Heart right ventricle (tissue), 16 donors: ENCODE data around the gene CNNM2. TPM values are rescaled to one million over a fixed set of nuclear protein-coding genes. Genes with fewer than 3 reads are reported as not detected.

Experiments used
- ATAC-seq, 8 donors: fragments of 200-7000 bp; cut with Tn5 transposase; one replicate each; pipeline ENCODE4 v1.9.1; 2020; ENCODE audit warnings: mild to moderate bottlenecking in 8 of 8, moderate library complexity in 8 of 8, moderate number of reproducible peaks in 1 of 8
- DNase-seq, 2 donors: peaks; one replicate each; pipeline ENCODE4 v3.0.0-alpha.2; 2020
- H3K27ac ChIP-seq, 10 donors: fragments of 200-600 bp; sonication (generic) in 2 of 10; one replicate each; pipeline versions ENCODE4 v1.5.0 to v1.8.0; 2020 to 2022; ENCODE audit warnings: mild to moderate bottlenecking in 3 of 10
- H3K27me3 ChIP-seq, 7 donors: fragments of 200-600 bp; one replicate each; pipeline ENCODE4 v1.8.0; 2021 to 2022; ENCODE audit warnings: mild to moderate bottlenecking in 2 of 7
- H3K36me3 ChIP-seq, 9 donors: fragments of 200-600 bp; sonication (generic) in 1 of 9; one replicate each; pipeline versions ENCODE4 v1.5.0 to v1.8.0; 2020 to 2022; ENCODE audit warnings: mild to moderate bottlenecking in 2 of 9
- H3K4me1 ChIP-seq, 9 donors: fragments of 200-600 bp; sonication (generic) in 1 of 9; one replicate each; pipeline versions ENCODE4 v1.5.0 to v1.8.0; 2020 to 2022; ENCODE audit warnings: mild to moderate bottlenecking in 4 of 9
- H3K4me3 ChIP-seq, 10 donors: fragments of 200-600 bp; sonication (generic) in 2 of 10; one replicate each; pipeline versions ENCODE4 v1.5.0 to v1.8.0; 2020 to 2022; ENCODE audit warnings: mild to moderate bottlenecking in 7 of 10, moderate library complexity in 2 of 10
- H3K9me3 ChIP-seq, 11 donors: fragments of 200-600 bp in 10 of 11; sonication (generic) in 2 of 11; one replicate each; pipeline versions ENCODE4 v1.5.0 to v1.8.0; 2013 to 2022; ENCODE audit warnings: mild to moderate bottlenecking in 2 of 11, control low read depth in 1 of 11, moderate library complexity in 1 of 11
- CTCF ChIP-seq, 9 donors: fragments of 200-600 bp; sonication (generic) in 2 of 9; IDR thresholded peaks; one replicate each; pipeline versions ENCODE4 v1.5.0 to v1.8.0; 2021 to 2022; ENCODE audit warnings: antibody characterized with exemption in 9 of 9, mild to moderate bottlenecking in 5 of 9, moderate library complexity in 1 of 9
- WGBS, 2 donors: extraction: QIAGEN DNeasy Blood & Tissue Kit; methylation state at CpG; one replicate each; pipeline ENCODE4 v1.1.7; 2013; ENCODE audit warnings: inconsistent platforms in 1 of 2; 5-methylcytosine and 5-hydroxymethylcytosine counted together
- intact Hi-C, 10 donors: fragments of 100-400 bp; cut with DNase I; formaldehyde crosslinking; loops; one replicate each; pipeline versions ENCODE4 v1.11.1 to v1.14.2; 2022
- polyA plus RNA-seq, 2 donors: library from polyadenylated mRNA; stranded (reverse); fragments of 200-250 nt; gene quantifications; one replicate each; pipeline ENCODE4 v1.2.3, GENCODE V29; 2013
- total RNA-seq, 10 donors: library from RNA; stranded (reverse); fragmentation: NEBNext Ultra II Directional in 3 of 10; extraction: Animal tissue kit (Norgen Biotek cat#: 25700) in 3 of 10; gene quantifications; one replicate each; pipeline versions ENCODE4 v1.2.1 to v1.2.4, GENCODE V29; 2021 to 2023
- donor health status: Arrhythmogenic right ventricular cardiomyopathy.
- donor health status: ischemic (EF 13 %, LVEDD 7.1; RV severe dilation, severe dysfunction).
- donor health status: healthy with polysubstance abuse.
- donor health status: DM: no; HTN: yes; CAD: no.
- donor health status: DM: no; HTN: no; CAD: no.
- donor health status: ischemic (EF 25% LVEDD 6.9; RV normal size, moderate dysfunction).
- donor health status: ischemic (EF 25% LVEDD 5.7; RV mildly dilated, moderate dysfunction).
- donor health status: healthy.
- donor health status: DM: yes; HTN: yes; CAD: no.
- donor health status: Ischemic cardiomyopathy.
- donor health status: ischemic (EF 35%, LVEDD 5.7; RV mildly dilated, moderate dysfunction).
- donor health status: nonischemic (EF 11% LVEDD 7.7; RV severe dilation, severe dysfunction).
- donor health status: DM: yes; HTN: yes; CAD: no.
- donor health status: PGD.
- donor health status: ischemic (EF 29% LVEDD 5.4; RV normal size, mild dysfunction).
- donor health status: nonischemic (EF 23%, LVEDD 6.1; RV moderate dilation, normal function).

The CNNM2 gene
- total and polyA plus RNA-seq, 12 donors: 1.3 to 5.3 (median 3.9) TPM

DNA sequence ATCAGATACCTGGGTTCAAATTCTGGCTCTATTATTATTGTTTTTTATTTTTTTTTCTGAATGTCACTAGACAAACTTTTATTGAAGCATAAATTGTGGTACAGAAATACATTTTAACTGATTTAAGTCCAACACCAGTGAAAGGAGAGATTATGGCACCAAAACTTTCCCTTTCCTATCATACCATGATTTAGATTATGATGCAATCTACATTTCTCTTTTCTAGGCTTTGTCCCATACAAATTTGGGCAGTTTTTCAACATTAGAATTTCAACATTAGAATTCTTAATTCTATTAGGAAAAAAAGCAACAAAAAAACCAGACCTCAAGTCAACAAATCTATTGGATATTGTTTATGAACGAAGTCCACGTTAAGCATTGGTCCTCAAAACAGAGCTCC, 37.8 kb upstream of the CNNM2 start:
- DNase-seq (no peak), ATAC-seq (no peak)
- Histone ChIP-seq H3K27ac (no peak overlapping the region), H3K4me3 (no peak overlapping the region), H3K9me3 (no peaks in the 10 kb centered on the region), H3K27me3 (no peaks in the 10 kb centered on the region), H3K4me1 (no peaks in the 10 kb centered on the region), H3K36me3 (peaks cover 0 to 61% (median 0%) of the 10 kb centered on the region in 9 donors)
- TF ChIP-seq CTCF (IDR thresholded peaks at IDR 0.05): no peak
- WGBS, 2 donors: 94 to 98% methylated on average over 2 of the region's 2 CpGs
- intact Hi-C loops: no loop called here

DNA sequence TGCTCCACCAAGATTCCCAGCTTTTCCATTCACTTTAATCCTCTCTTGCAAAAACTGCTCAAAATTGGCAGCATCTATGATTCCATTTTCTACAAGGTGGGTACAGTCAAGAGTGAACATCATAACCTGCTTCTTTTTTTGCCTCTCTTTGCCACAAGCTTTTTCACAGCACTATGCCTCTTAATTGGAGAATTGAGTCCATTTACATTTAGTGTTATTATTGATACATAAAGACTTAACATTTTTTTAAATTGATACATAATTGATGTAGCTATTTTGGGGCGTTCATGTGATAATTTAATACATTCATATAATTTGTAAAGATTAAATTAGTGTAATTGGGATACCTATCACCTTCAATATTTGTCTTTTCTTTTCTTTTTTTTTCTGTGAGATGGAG, 30.0 kb upstream of the CNNM2 start:
- Histone ChIP-seq H3K9me3 (no peaks in the 10 kb centered on the region), H3K36me3 (peaks cover 0 to 42% (median 0%) of the 10 kb centered on the region in 9 donors), H3K27me3 (no peaks in the 10 kb centered on the region), H3K4me1 (no peaks in the 10 kb centered on the region), H3K4me3 (no peak overlapping the region), H3K27ac (no peak overlapping the region)
- TF ChIP-seq CTCF (IDR thresholded peaks at IDR 0.05): no peak
- intact Hi-C loops: no loop called here
- ATAC-seq (no peak), DNase-seq (no peak)
- 97 to 100% methylated on average over 1 of the region's 1 CpG for WGBS, 2 donors

- H3K4me1 ChIP-seq: no peaks in the 10 kb centered on the region
- H3K27me3 ChIP-seq: no peaks in the 10 kb centered on the region
- no peak overlapping the region for H3K4me3 ChIP-seq
- DNase-seq (no peak), ATAC-seq (no peak)
- peaks cover 0 to 70% (median 0%) of the 10 kb centered on the region in 9 donors for H3K36me3 ChIP-seq
- no peaks in the 10 kb centered on the region for H3K9me3 ChIP-seq
- TF ChIP-seq CTCF (IDR thresholded peaks at IDR 0.05): no peak
- WGBS, 2 donors: 91 to 93% methylated on average over 4 of the region's 4 CpGs
- H3K27ac ChIP-seq: no peak overlapping the region
- intact Hi-C loops: no loop called here
Observed at GRCh38 chr10:102894466-102895213, 23.5 kb upstream of the CNNM2 start.

DNA sequence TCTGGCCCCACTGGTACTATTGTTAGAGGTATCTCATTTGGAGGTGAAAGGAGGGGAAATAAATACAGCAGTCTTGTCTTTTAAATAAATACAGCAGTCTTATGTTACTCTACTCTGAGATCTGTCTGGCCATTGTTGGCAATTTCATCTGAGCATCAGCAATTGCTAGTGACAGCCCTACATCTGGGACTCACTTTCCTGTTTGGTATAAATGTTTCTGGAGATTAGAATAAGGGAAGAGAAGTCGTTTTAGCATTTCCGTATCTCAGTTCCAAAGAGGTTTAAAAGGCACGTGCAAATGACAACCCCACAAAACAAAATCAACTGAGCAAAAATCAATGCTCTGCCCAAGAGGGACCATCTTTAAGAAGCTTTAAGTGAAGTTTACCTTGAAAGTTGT, 18.1 kb upstream of the CNNM2 start:
- DNase-seq (no peak), ATAC-seq (no peak)
- intact Hi-C loops: loop anchor here in 9 of 10 donors (2.0 to 5.0 kb wide), 6 partner anchors 63 to 173 kb away; partner anchors contain the start of gene CYP17A1 (in 4 of the 9)
- Histone ChIP-seq H3K27ac (no peak overlapping the region), H3K27me3 (no peaks in the 10 kb centered on the region), H3K36me3 (peaks cover 0 to 40% (median 0%) of the 10 kb centered on the region in 9 donors), H3K9me3 (no peaks in the 10 kb centered on the region), H3K4me3 (no peak overlapping the region), H3K4me1 (no peaks in the 10 kb centered on the region)
- WGBS, 2 donors: 73 to 78% methylated on average over 3 of the region's 3 CpGs
- no peak for TF ChIP-seq CTCF (IDR thresholded peaks at IDR 0.05)
